HuH-7.5 (cell line): Measurements from ENCODE around the gene RIPOR3.
"Not testable (repeated sequence)": the region's sequence is repeated elsewhere in the genome, so short reads cannot be mapped to it uniquely, and the experiment has no call there.

Source experiments
- DNase-seq: peaks from one replicate; pipeline ENCODE4 v3.0.0; 2011; ENCODE audit warnings: low spot score

RIPOR3 gene

DNA sequence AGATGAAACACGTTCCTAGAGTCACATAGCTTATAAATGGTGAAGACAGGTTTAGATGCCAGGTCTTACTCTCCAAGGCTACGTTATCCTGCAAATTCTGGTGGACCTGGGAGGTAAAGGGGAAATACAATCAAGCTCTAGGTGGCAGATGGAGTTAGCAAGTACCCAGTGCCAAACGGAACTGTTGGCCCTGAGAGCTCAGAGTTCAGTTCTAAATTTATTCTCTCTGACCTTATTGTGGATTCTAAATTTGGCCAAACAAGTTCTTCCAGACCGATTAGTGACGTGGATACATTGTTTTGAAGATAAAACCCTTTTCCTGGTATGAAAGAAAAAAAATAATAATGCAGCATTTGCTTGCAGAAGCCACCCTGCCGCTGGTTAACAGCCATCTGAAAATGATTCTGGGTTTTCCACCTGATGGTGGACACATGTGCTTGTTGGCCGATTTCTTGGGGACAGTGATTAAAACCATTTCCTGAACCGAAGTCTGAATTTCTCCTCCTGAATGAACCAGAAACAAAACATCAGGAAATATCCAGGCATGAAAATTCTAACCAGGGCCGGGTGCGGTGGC is 32.5 kb downstream of the RIPOR3 start:
- no peak for DNase-seq

DNA sequence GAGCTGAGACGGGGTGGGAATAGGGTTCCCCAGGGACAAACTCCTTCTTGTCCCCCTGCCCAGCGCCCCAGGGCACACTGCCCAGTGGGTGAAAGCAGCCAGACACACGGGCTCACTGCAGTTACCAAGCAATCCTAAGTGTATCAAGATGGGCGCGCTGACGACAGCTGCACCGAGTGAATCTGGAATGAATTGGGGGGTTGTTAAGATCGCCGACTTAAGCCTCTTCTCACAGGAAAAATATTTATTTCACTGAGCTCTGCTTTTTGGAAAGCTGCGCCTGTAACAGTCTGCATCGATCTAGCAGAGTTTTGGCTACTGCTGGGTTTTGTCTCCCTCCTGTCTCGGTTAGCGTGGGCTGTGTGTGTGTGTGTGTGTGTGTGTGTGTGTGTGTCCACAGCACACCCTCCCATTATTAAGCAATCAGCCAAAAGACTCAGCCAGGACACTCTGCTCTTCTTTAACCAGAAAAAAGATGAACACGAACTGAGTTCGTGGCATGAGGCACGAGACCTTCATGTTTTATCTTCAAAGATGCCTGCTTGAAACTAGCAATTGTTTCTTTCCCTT is 35.9 kb downstream of the RIPOR3 start:
- no peak for DNase-seq

- DNase-seq = no peak
These were observed 36.4 kb downstream of the RIPOR3 start for GRCh38 chr20:50654904-50655303.

- DNase-seq = no peak
These were observed 38.5 kb downstream of the RIPOR3 start for GRCh38 chr20:50652702-50653294.

DNA sequence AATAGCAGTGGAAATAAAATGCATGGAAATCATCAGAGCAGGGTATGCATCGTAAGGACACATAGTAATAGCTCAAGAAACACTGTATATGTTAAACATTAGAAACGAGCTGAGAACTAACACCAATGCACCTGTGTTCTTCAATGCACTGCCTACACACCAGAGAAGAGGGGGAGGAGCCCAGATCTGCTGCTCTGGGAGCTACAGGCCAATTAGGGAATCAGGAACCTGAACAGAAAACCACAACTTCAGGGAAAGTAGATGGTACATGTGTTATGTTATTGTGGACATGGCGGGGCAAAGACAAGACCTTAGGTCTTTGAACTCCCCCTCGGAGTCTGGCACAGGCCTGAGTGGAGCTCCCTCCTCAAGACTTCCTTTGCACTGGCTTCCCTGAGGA is 39.7 kb downstream of the RIPOR3 start:
- DNase-seq = no peak

DNA sequence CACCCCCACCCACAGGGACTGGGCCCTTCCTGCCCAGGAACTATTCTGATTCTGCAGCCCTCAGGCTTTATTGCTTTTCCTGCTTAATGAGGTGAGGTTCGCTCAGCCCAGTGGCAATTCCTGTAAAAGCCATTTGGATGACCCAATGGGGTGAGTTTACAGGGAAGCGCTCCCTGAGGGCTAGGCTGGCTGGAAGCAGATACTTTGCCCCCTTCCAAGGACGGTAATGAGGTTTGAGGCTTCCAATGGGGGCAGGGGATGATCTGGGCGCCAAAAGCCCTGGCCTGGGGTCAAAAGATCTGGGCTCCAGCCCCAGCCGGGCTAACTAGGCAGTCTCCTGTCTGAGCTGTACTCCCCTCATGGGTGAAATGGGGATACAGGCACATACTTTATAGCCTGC is 41.8 kb downstream of the RIPOR3 start:
- no peak for DNase-seq

DNA sequence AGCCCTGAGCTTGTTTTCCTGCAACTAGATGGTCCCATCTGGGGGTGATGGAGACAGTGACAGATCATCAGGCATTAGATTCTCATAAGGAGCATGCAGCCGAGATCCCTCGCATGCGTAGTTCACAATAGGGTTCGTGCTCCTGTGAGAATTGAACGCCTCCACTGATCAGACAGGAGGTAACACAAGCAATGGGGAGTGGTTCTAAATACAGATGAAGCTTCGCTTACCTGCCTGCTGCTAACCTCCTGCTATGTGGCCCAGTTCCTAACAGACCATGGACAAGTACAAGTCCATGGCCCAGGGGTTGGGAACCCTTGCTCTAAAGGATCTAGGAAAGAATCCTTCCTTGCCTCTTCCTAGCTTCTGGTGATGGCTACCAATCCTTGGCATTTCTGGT is 42.7 kb downstream of the RIPOR3 start:
- no peak for DNase-seq

DNA sequence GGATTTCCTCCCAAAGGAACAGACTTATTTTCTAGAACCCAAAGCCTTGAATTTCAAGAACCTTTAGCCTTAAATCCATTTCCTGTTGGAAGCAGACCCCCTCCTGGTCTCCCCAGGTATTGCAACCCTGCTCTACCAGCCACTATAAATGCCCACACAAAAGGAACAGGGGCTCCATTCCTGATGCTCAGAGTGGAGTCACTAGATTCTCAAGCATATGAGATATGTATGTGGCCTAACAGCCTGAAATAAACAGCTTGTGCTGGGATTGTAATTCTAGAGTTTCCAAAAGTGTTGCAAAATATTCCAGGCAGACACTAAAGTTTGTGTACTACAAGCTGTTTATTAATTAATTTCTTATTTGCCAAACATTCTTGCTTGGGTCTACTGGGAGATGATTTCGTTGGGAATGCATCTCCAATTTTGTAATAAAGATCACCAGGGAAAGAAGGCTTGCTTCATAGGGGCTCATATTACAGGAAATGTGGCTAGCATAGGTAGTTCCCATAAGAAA is 44.8 kb downstream of the RIPOR3 start:
- no peak for DNase-seq

DNA sequence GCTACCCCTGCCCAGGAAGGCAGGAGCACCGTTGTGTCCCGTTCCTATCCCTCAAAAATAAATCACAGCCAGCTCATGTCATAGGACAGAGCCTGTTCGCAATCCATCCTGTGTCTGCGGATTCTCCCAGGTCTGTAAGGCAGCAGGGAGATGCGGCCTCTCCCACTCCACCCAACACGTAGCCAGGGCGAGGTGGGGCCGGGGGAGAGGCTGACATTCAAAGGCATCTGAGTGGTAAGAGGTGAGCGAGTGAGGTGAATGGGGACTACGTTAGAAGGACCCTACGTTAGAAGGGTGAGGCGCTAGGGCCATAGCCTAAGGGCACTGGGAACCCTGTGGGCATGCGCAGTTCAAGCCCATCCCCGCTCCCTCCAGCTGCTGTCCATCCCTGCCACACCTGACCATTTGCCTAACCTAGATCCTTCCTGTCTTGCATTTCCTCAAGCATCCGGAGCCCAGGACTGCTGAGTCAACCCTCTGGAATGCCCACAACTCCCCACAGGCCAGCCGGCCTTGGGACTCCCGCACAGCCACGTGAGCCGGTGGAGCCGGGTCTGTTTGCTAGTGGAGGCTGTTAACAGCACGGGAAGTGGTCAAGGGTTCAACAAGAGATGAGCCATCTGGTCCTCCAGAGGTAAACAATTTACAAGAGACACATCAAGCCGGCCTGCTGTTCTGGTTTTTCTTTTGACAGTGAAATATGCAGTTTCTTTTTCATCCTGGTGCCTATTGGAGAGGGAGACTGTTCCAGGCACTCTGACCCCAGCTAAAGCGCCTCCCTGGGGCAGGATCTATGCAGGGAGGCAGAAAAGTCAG is 45.9 kb downstream of the RIPOR3 start:
- DNase-seq = peak; percentile 94

DNA sequence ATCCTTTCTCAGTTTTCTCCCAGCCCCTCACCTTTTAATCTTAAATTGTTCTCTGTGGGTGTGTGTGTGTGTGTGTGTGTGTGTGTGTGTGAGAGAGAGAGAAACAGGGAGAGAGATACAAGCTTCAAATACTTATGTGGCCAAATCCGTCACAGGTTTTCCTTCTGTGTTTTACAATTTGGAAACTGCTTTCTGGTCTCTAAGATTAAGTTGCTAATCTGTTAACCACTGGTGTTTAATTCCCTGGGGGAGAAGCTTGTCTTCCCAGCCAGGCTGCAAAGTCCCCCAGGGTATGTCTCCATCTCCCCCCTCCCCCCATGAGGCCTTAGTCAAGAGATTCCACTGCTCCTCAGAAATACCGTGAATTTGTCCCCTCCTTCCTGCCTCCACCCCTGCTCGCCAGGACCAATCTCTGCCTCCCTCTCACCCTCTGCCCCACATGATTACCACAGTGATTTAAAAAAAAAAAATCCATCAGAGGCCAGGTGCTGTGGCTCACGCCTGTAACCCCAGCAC is 49.0 kb downstream of the RIPOR3 start:
- DNase-seq = no peak

DNA sequence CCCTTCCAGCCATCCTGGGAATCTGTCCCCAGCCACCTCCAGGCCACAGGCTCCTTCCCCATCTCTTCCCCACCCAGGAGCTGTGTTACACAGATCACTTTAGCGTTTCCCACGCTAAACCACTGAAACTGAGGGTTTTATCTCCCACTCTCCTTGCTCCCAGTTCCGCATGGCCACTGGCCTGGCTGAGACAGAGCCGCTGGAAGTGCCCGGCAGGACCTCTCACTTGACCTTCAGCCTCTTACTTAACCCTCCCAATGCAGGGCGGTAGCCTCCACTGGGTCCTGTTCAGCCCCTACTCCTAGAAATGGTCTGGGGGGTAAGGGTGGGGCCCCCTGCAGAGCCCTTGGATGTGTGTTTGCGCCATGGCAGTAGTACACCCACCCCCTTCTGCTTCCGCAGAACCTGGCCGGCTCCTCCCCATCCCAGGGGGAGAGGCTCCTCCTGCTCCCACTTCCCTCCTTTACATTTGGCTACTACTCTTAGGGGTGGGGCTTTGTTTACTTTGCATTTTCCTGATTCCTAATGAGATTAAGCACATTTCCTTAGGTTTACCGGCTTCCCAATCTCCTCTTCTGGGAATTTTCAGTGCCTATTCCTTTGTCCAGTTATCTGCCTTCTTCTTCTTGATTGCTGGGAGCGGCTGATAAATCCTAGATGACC is 49.6 kb downstream of the RIPOR3 start:
- not testable (repeated sequence) for DNase-seq

DNA sequence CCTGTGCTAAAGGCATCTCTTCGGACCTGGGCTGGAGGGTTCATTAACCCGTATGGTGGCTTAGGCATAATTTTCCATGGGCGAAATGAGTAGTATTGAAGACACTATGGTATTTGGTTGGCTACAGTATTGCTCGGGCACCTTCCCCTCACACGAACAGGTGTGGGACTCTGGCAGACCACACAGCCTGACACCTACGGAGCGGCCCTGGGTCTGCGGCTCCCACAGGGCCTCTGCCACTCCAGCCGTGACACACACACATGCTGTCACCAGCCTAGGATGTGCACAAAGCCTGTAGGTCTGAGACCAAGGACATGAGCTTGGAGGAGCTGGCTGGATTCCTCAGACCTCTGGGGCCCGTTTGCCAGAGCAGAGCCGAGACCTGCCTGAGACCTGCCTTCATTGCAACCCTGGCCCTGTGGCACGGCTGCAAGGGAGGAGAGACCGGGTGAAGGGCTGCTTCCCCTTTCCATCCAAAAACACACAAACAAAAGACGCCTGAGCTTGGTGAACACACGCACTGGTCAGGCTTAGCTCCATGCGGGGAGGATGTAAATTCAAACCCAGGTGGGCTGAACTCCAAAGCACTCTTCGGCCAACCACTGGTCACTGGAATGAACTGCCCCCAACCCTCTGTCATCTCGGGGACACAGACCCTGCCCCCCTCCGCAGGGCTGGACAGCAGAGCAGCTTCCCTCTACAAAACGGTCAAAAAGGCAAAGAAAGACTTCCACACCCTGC is 51.2 kb downstream of the RIPOR3 start:
- not testable (repeated sequence) for DNase-seq

- DNase-seq = not testable (repeated sequence)
These were observed 53.1 kb downstream of the RIPOR3 start for GRCh38 chr20:50638015-50638847.

DNA sequence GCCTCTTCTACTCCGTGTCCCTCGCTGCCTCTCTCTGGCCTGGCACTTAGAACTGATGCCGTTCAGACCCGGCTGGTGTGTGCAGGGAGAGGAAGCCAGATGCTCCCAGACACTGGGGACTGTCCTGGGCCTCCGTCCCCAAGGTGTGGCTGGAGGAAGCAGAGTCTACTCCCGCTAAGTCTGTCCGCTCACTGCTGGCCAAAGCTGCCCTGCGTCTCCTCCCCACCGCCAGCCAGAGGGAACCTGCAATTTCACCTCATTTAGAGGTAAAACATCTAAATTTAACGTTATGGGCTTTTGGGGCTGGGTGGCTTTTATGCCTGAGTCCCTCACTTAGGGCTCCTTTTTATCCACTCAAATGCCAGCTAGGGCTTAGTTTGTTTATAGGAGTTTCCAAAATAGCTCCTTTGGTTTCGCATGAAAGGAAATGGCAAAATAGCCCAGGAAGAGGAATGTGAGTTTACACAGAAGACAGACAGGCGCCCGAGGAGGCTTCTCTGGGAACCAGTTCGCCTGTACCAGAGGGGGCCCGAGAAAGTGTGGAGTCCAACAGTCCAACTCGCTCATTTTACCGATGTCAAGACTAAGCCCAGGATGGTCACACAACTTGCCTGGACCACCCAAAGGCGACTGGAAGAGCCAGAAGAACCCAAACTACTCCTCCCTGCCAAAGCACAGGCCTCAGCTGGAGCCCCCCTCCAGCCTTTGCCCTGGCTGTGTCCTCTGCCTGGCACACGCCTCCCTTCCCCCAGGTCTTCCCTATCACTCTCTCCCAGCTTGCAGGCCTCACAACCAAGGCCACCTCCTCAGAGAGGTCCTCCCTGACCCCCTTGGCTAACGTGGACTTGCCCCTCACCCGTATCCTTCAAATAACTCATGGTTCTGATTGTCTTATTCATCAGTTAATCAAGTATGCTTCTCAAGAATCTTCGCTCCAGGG is 54.5 kb downstream of the RIPOR3 start:
- DNase-seq = no peak

DNA sequence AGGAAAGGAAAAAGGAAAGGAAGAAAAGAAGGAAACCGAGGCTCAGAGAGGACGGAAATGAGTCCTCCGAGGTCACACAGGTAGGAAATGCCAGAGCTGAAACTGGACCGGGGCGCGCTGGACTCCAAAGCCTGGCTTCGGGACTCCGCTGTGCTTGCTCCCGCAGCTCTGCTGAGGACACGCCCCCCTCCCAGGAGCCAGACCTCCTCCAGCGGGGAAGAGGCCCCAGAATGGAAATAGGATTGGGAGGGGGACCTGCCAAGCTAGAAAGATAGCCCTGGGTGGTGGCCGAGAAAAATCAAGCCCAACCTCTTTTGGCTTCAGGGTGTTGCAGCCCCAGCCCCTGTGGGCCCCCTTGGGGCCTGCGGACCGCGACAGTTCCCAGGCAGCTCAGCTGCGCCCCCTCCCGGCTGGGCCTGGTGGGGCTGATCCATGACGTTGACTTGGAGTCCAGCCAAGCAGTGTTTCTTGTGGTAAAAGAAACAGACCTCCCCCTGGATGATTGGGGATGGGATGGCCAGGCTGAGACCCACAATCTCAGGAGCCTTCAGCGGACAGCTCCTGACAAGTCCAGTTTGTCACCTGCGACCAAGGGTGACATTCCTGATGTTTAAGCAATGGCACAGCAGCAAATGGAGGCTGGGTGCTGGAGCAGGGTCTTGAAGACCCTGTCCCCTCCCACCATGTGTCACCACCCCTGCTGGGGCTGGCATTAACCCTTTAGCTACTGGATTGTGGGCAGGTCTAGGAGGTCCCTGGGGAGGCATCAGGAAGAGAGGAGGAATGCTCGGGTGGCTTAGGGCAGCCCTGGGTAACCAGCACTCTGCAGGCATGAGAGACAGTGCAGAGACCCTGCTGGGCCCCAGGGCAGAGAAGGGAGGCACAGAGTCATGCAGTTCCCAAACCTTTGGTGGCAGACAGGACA is 55.4 kb downstream of the RIPOR3 start:
- peak; percentile 94 for DNase-seq

DNA sequence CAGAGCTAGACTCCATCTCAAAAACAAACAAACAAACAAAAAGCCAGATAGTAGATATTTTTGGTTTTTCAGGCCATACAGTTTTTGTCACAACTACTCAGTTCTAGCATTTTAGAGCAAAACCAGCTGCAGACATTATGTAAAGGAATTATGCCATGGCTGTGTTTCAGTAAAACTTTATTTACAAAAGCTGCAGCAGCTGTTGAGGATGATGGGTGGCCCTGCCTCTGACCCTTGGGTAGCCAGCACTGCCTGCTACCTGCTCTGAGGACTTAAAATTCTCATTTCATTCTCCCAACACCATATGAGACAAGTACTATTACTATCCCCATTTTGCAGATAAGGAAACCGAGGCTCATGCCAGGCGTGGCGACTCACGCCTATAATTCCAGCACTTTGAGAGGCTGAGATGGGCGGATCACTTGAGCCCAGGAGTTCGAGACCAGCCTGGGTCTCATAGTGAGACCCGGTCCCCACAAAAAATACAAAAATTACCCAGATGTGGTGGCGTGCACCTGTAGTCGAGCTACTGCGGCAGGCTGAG is 56.3 kb downstream of the RIPOR3 start:
- no peak for DNase-seq

- DNase-seq = no peak
These were observed 57.2 kb downstream of the RIPOR3 start for GRCh38 chr20:50634191-50634590.

- DNase-seq = no peak
These were observed 58.0 kb downstream of the RIPOR3 start for GRCh38 chr20:50633361-50633760.
